Mesothelial cell of epicardium (in vitro differentiated cells): ENCODE data around the gene MAN2A2. TPM values are rescaled to one million over a fixed set of nuclear protein-coding genes. Genes with fewer than 3 reads are reported as not detected.

Source experiments
- DNase-seq, 2 experiments: peaks; one replicate each; pipeline ENCODE4 v3.0.0; 2021; ENCODE audit warnings: low spot score in 2 of 2; ENCODE audit not compliant: unreplicated experiment in 2 of 2
- H3K27ac Mint-ChIP-seq: 2 replicates; pipeline ENCODE4 v1.8.0; 2021; ENCODE audit warnings: mixed read lengths
- H3K27me3 Mint-ChIP-seq: 2 replicates; pipeline ENCODE4 v1.8.0; 2021; ENCODE audit warnings: low read depth, mixed read lengths
- H3K36me3 Mint-ChIP-seq: 2 replicates; pipeline ENCODE4 v1.8.0; 2021; ENCODE audit warnings: mixed read lengths
- H3K4me1 Mint-ChIP-seq: 2 replicates; pipeline ENCODE4 v1.8.0; 2021; ENCODE audit warnings: mixed read lengths
- H3K4me3 Mint-ChIP-seq: 2 replicates; pipeline ENCODE4 v1.8.0; 2021; ENCODE audit warnings: mild to moderate bottlenecking, moderate library complexity, mixed read lengths
- H3K9me3 Mint-ChIP-seq: 2 replicates; pipeline ENCODE4 v1.8.0; 2021; ENCODE audit warnings: mixed read lengths
- total RNA-seq: library from RNA; stranded (reverse); gene quantifications from 3 replicates; pipeline ENCODE4 v1.2.1, GENCODE V29; 2021
- TF ChIP-seq, protein P1 (sequence below): fragments of 200-600 bp; sonication (generic); IDR thresholded peaks from one replicate; pipeline ENCODE4 v1.5.0; 2021; ENCODE audit warnings: antibody characterized with exemption; ENCODE audit not compliant: unreplicated experiment

Gene MAN2A2
- total RNA-seq, 1 donor from 2014 or later: 104 TPM

DNA sequence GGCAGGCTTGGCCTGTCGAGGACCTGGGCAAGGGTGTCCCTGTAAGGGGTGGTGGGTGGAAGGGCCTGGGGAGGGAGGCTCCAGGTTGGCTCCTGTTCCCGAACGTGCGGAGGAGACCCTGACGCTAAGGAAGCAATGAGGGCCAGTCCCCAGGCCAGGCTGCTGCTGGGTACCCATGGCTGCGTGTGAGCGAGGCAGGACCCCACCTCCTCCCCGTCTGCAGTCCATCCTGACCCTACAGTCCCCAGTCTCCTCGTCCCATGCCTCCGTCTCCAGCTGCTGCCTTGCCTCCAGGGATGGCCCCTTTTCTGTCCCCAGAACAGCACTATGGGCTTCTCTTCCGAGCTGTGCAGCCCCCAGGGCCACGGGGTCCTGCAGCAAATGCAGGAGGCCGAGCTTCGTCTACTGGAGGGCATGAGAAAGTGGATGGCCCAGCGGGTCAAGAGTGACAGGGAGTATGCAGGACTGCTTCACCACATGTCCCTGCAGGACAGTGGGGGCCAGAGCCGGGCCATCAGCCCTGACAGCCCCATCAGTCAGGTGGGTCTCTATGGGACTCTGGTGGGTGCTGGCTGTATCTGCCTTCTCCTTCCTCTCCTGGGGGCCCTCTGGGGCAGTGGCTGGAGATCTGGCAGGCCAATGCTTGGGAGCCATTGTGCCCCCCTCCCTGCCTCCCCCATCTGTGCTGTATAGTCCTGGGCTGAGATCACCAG, 18.2 kb upstream of the MAN2A2 start:
- no peaks in the 10 kb centered on the region for H3K27me3 Mint-ChIP-seq
- H3K27ac Mint-ChIP-seq: peak overlapping the region; percentile 85
- peaks cover 4% of the 10 kb centered on the region for H3K36me3 Mint-ChIP-seq
- no peak for DNase-seq
- TF ChIP-seq, protein P1, sequence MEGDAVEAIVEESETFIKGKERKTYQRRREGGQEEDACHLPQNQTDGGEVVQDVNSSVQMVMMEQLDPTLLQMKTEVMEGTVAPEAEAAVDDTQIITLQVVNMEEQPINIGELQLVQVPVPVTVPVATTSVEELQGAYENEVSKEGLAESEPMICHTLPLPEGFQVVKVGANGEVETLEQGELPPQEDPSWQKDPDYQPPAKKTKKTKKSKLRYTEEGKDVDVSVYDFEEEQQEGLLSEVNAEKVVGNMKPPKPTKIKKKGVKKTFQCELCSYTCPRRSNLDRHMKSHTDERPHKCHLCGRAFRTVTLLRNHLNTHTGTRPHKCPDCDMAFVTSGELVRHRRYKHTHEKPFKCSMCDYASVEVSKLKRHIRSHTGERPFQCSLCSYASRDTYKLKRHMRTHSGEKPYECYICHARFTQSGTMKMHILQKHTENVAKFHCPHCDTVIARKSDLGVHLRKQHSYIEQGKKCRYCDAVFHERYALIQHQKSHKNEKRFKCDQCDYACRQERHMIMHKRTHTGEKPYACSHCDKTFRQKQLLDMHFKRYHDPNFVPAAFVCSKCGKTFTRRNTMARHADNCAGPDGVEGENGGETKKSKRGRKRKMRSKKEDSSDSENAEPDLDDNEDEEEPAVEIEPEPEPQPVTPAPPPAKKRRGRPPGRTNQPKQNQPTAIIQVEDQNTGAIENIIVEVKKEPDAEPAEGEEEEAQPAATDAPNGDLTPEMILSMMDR: no peak
- H3K4me1 Mint-ChIP-seq: peaks cover 25% of the 10 kb centered on the region
- H3K4me3 Mint-ChIP-seq: peak overlapping the region; percentile 62
- H3K9me3 Mint-ChIP-seq: no peaks in the 10 kb centered on the region

DNA sequence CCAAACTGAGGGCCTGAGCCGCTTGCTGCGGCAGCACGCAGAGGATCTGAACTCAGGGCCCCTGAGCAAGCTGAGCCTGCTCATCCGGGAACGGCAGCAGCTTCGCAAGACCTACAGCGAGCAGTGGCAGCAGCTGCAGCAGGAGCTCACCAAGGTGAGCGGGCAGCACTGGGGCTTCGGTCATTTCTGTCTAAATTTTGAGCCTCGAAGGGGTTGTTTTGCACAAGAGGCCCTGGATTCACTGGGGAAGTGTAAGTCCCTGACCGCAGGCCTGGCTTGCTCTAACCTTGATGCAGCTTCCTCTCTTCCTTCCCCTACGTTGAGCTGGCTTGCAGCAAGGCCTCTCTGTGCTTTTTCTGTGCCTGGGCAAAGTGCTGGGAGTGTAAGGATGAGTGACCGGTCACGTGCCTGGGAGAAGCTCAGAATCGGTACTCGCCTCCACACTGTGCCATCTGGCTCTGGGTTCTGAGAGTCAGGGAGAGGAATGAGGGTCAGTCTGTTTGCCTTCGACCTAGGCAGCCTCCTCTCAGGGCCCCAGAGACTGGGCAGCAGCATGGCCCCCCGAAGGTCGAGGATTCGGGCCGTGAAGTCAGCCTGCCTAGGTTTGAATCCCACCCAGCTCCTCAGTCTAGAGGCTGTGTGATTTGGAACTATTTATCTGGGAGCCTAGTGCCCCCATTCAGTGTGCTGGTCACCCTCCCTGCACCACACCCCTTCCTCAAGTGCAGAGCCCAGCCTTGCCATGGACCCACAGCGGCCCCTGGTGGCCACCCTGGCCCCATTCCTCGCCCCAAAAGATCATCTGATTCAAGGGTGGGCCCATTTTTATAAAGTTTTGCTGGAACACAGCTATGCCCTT, 17.4 kb upstream of the MAN2A2 start:
- no peaks in the 10 kb centered on the region for H3K9me3 Mint-ChIP-seq
- TF ChIP-seq, protein P1: peak; percentile 88
- DNase-seq: peak; percentile 68 to 90
- H3K4me1 Mint-ChIP-seq: peaks cover 25% of the 10 kb centered on the region
- peak overlapping the region; percentile 62 for H3K4me3 Mint-ChIP-seq
- H3K27ac Mint-ChIP-seq: peak overlapping the region; percentile 85
- H3K27me3 Mint-ChIP-seq: no peaks in the 10 kb centered on the region
- H3K36me3 Mint-ChIP-seq: peaks cover 4% of the 10 kb centered on the region

- Mint-ChIP-seq H3K27ac (peak overlapping the region; percentile 85), H3K4me1 (peaks cover 25% of the 10 kb centered on the region), H3K4me3 (no peak overlapping the region), H3K27me3 (no peaks in the 10 kb centered on the region), H3K36me3 (peaks cover 4% of the 10 kb centered on the region), H3K9me3 (no peaks in the 10 kb centered on the region)
- TF ChIP-seq, protein P1: peak; percentile 15
- no peak for DNase-seq
Measured at GRCh38 chr15:90886291-90886614, 16.8 kb upstream of the MAN2A2 start.

DNA sequence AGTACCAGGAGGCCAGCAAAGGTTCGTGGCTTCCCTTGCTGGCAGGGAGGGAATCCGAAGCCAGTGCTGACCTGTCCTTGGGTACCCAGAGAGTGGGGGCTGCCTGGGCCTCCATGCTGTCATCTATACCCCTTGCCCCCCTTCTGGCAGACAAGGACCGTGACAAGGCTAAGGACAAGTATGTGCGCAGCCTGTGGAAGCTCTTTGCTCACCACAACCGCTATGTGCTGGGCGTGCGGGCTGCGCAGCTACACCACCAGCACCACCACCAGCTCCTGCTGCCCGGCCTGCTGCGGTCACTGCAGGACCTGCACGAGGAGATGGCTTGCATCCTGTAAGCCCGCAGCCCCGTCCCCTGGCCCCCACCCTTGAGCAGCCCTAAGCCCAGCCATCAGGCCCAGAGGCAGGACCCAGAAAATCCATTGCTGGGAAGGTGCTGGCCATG, 16.0 kb upstream of the MAN2A2 start:
- H3K36me3 Mint-ChIP-seq: peaks cover 4% of the 10 kb centered on the region
- DNase-seq: no peak
- no peaks in the 10 kb centered on the region for H3K27me3 Mint-ChIP-seq
- no peak overlapping the region for H3K4me3 Mint-ChIP-seq
- peaks cover 25% of the 10 kb centered on the region for H3K4me1 Mint-ChIP-seq
- no peak overlapping the region for H3K27ac Mint-ChIP-seq
- TF ChIP-seq, protein P1: no peak
- H3K9me3 Mint-ChIP-seq: no peaks in the 10 kb centered on the region

DNA sequence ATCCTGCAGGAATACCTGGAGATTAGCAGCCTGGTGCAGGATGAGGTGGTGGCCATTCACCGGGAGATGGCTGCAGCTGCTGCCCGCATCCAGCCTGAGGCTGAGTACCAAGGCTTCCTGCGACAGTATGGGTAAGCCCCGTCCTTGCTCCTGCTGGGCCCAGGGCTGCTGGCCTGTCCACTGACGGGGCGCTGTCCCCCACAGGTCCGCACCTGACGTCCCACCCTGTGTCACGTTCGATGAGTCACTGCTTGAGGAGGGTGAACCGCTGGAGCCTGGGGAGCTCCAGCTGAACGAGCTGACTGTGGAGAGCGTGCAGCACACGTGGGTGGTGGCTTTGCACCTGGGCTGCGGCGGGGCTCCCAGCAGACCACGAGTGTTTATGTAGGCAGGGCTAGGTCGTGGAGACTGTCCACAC, 13.8 kb upstream of the MAN2A2 start:
- no peaks in the 10 kb centered on the region for H3K9me3 Mint-ChIP-seq
- H3K4me3 Mint-ChIP-seq: no peak overlapping the region
- H3K27ac Mint-ChIP-seq: no peak overlapping the region
- no peak for DNase-seq
- TF ChIP-seq, protein P1: no peak
- peaks cover 8% of the 10 kb centered on the region for H3K36me3 Mint-ChIP-seq
- H3K27me3 Mint-ChIP-seq: no peaks in the 10 kb centered on the region
- H3K4me1 Mint-ChIP-seq: peaks cover 17% of the 10 kb centered on the region
